ENCODE measurements around the gene ALDH1A3.

The ALDH1A3 gene

DNA sequence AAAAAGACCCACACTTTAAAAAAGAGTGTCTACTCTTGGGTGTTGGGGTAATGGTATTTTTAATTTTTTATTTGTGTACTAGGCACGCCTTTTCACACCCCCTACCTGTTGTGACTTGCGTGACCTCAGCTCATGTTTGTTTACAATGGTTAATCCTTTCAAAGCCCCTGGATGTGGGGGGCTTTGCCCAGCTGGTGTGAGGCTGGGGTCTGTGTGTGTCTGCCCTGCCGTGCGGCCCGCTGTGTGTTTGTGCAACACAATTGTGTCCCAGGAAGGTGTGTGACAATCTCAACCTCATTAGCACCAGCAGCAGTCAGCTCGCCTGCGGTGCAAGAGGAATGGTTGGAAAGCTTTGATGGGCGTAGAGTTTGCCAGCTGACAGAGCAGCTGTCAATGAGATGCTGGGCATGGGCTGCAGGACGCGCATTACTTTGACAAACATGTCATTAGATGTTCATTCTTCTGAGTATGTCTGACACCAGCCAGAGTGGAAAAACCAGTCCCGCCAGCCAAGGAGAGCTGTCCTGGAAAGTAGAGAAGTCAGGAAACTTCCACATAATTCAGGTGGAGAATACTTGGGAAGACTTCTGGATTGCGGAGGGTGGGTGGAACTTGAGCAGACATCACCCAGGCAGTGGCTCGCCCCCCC lies 49.1 kb downstream of the ALDH1A3 start:
- no peak for DNase-seq

- no peak for DNase-seq
These were observed 50.0 kb downstream of the ALDH1A3 start for GRCh38 chr15:100929641-100930042.

DNA sequence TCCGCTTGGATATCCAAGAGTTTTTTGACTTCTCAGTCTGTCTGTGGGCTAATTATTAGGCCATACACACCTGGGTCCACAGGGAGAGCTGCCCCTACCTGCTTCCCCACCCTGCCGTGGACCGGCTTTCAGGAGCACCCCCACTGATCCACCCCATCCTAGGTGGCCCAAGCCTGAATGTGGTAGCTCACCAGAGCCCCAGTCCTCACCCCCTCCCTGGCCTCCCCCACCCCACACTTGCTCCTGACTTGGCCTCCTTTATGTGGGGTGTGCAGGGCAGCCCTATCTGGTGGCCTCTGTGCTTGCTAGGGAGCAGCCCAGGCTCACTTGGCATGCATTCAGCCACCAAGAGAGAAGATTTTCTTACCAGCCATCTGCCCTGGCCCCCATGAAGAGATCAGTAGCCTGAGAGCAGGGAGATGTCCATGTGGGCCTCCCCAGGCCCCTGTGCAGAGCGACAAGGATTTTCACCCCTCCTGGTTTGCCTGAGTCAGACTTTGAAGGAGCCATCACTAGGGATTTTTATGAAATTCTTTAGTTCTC lies 50.7 kb downstream of the ALDH1A3 start:
- DNase-seq, result no peak

GRCh38 chr15:100931143-100931890 lies 51.7 kb downstream of the ALDH1A3 start:
- no peak for DNase-seq

- no peak for DNase-seq
These were observed 53.2 kb downstream of the ALDH1A3 start for GRCh38 chr15:100932676-100933348.

- no peak for DNase-seq
These were observed 54.5 kb downstream of the ALDH1A3 start for GRCh38 chr15:100934166-100934565.

DNA sequence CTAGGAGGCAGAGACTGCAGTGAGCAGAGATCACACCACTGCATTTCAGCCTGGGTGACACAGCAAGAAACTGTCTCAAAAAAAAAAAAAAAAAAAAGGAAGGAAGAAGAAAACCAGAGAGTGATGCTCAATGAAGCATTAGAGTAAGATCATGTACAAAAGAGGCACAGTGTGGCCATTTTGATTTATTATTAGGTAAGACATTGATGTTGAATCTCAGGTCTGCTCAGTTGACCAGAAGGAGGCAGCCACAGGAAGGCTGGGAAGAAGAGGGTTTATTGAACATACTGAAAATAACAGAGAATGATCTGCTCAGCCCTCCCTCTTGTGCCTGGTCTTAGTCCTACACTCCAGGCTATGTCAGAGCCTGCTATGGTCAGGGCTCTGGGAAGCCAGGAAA lies 55.1 kb downstream of the ALDH1A3 start:
- no peak for DNase-seq

- DNase-seq, result no peak
These were observed 57.5 kb downstream of the ALDH1A3 start for GRCh38 chr15:100937171-100937570.

DNA sequence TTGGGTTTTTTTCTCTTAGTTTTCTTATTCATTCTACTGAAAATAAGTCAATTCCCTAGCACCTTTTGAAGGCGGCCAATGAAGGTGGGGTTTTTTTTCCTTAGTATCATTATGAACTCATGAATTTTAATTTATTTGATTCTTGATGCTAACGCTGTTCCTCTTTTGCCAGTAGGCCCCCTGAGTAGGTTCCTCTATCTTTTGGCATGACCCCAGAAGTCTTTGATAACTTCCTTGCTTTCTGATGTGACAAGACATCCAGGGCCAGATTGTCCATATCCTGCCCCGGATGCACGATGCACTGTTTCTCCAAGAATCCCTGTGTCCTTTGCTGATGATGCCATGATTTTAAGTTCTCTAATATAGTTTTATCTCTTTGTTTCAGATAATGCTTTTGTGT lies 60.2 kb downstream of the ALDH1A3 start:
- DNase-seq, result no peak

DNA sequence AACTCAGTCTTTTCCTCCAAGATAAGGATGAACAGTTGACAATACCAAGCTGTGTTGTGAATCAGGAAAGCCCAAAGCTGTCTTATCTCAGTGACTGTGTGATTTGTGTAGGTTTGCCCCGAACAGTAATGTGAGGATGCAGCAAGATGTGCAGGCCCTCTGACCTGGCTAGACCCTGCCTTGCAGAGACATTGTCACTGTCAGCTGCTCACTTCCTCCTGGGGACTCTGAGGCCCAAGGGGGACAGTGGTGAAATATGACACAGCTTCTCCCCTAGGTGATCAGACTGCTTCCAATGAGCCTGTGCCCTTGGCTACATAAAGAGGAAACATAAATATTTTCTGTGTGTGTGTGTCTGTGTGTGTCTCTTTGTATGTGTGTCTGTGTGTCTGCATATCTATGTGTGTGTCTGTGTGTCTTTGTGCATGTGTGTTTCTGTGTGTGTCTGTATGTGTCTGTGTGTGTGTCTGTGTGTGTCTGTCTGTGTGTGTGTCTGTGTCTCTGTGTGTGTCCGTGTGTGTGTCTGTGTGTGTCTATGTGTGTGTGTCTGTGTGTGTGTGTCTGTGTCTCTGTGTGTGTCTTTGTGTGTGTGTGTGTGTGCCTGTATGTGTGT lies 61.2 kb downstream of the ALDH1A3 start:
- DNase-seq, result no peak

DNA sequence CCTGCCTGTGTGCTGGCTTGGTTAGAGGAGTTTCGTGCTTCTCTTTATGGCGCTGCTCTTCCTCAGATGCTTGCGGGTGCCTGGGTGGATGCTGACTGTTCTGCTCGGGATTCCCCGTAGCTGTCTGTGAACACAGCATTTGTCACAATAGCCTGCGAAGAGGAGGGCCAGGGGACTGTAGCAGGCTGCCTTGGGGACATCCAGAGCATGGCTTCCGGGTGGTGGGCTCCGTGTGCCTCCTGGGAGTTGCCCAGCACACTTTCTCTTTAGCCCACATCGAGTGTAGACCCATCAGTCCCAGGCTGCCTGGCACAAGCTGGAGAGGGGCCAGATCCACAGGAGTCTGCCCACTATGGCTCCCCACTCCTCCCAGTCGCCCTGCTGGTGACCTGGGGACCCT lies 61.9 kb downstream of the ALDH1A3 start:
- no peak for DNase-seq

DNA sequence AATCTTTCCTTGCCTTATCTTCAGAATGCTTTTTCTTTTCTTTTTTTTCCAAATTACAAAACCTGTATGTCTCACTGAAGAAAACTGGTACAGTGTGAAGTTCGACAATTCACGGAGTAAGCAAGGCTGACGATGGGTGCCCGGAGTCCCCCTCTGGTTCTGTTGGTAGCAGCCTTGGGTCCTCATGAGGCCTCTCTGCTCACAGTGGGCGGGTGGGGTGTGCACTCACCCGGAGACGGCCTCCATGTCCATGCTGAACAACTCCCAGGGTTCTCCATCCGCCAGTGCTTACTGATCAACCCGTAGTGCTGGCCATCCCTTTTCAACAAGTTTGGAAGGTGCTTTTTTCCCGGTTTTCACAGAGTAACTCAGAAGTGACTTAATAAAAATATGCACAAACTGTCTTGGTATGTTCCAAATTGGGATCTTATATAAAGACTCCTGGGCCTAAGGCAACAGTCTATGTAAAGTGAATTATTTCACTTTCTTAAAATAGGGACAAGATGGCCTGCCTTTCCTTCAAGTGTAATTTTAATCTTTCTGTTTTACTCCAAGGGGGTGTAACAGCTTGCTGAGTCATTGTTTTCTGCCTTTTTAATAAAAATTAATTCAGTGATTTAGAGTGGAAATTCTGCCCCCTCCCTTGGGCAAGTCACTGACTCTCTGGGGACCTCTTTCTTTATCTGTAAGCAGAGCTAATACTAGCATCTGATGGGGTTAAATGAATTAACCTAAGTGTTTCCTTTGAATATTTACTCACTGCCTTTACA lies 63.2 kb downstream of the ALDH1A3 start:
- no peak for DNase-seq

DNA sequence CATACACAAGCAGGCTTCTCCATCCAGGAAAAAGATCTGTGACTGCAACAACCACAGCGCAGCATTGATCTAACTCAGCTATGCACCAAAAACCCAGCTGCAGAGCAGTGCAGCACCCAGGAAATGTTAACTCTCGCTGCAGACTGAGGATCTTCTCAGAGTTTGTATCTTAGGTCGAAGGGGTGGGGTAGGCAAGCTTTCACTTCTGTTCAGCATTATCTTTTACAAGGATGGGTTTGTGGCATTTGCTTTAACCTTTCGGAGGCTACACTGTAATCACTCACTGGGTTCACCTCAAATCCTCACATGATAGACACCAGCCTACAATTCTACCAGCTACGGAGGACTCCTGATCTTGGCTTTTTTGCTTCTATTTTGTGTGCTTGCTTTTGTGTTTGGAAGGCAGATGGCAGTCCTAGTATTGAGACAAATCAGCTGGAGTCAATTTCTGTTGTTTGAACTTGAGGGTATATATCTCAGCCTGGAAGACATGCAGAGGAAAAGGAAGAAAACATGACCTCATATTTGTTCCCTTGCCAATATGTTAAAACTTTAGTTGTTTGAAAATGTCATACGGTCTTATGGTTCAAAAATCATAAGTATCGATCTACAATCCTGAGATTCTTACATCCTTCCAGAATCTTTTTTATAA lies 64.7 kb downstream of the ALDH1A3 start:
- no peak for DNase-seq

- no peak for DNase-seq
These were observed 65.4 kb downstream of the ALDH1A3 start for GRCh38 chr15:100944986-100945385.

GRCh38 chr15:100947760-100948429 lies 68.3 kb downstream of the ALDH1A3 start:
- DNase-seq, result no peak

DNA sequence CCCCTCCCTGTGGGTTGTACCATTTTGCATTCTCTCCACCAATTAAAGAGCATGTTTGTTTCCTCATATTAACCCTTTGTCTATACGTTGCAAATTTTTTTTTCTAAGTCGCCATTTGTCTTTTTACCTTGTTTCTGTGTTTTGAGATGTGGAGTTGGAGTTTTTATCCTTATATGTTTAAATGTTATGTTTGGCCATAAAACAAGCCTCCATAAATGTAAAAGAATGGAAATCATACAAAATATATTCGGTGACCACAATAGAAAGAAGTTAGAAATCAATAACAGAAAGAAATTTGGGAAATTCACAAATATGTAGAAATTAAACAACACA lies 68.8 kb downstream of the ALDH1A3 start:
- no peak for DNase-seq

- DNase-seq, result no peak
These were observed 70.1 kb downstream of the ALDH1A3 start for GRCh38 chr15:100949691-100950090.

DNA sequence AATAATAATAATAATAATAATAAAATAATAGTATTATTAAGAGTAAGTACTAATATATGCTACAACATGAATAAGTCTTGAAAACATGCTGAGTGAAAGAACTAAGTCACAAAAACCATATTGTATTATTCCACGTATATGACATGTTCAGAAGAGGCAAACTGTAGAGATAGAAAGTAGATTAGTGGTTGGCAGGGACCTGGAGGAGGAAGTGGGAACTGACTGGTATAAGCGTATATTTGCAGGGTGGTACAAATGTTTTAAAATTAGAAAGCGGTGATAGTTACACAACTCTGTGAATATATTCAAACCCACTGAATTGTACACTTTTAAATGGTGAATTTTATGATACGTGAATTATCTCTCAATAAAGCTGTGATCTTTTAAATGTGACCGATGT lies 72.3 kb downstream of the ALDH1A3 start:
- no peak for DNase-seq

DNA sequence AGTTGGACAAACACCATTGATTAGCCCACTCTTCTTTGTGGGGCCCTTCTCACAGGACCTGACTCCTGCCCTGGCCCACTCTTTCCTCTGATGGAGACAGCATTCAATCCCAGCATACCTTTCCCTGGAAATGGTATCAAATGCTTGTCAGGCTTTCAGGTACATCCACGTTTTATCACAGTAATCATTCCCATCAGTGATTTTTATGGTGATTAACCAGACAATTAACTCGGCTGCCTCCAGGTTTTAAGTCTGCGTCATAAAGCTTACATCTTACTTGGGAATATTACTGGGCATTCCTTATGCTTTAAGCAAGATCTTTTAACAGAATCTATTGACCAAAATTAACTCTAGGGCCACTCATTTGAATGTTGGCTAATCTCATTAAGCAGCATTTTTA lies 72.9 kb downstream of the ALDH1A3 start:
- DNase-seq, result no peak

- no peak for DNase-seq
These were observed 78.9 kb downstream of the ALDH1A3 start for GRCh38 chr15:100958326-100959065.
